Fibroblast of lung (primary cell): ENCODE data around the gene ARF1.

Experiments used
- CTCF ChIP-seq, 2 donors: IDR thresholded peaks in 1 of 2; conservative IDR thresholded peaks in 1 of 2; 1 replicate in 1 of 2; 2 replicates in 1 of 2; pipeline ENCODE4 v1.5.1; 2011 to 2012; ENCODE audit warnings: low read length in 2 of 2, control low read depth in 1 of 2, inconsistent platforms in 1 of 2, low read depth in 1 of 2, mild to moderate bottlenecking in 1 of 2
- EZH2 ChIP-seq: IDR thresholded peaks from 2 replicates; pipeline ENCODE4 v1.5.1; 2012; ENCODE audit warnings: low read length, control low read depth, mild to moderate bottlenecking; ENCODE audit errors: missing control alignments

- TF ChIP-seq CTCF (conservative IDR thresholded peaks at IDR 0.05 in 1 of 2, IDR thresholded peaks at IDR 0.05 in 1 of 2; ENCODE audit: low read depth in 1 of 2, low read length in 2 of 2) (no peak), EZH2 (no peak)
These were observed 49.1 kb upstream of the ARF1 start for GRCh38 chr1:228033376-228033775.
